H9 (cell line): ENCODE results near the gene PLEKHG7. TPM values are rescaled to one million over a fixed set of nuclear protein-coding genes. Genes with fewer than 3 reads are reported as not detected.

Source experiments
- DNase-seq: peaks from one replicate; pipeline ENCODE4 v3.0.0-alpha.2; 2017
- H2AFZ ChIP-seq: one replicate; pipeline ENCODE4 v1.6.1; 2013; ENCODE audit warnings: mild to moderate bottlenecking, low read length, control low read depth, moderate library complexity
- H2AK5ac ChIP-seq: 2 replicates; pipeline ENCODE4 v1.6.1; 2013; ENCODE audit warnings: low read length, control low read depth, mixed read lengths; ENCODE audit not compliant: insufficient read length
- H2BK120ac ChIP-seq: one replicate; pipeline ENCODE4 v1.6.1; 2013; ENCODE audit warnings: low read depth, mild to moderate bottlenecking, low read length, control low read depth, inconsistent platforms; ENCODE audit not compliant: poor library complexity, severe bottlenecking
- H2BK12ac ChIP-seq: 2 replicates; pipeline ENCODE4 v1.6.1; 2013; ENCODE audit warnings: low read length, control low read depth, mixed read lengths, low read depth; ENCODE audit not compliant: insufficient read length
- H2BK15ac ChIP-seq: 2 replicates; pipeline ENCODE4 v1.6.1; 2013; ENCODE audit warnings: low read depth, low read length, control low read depth
- H2BK20ac ChIP-seq: one replicate; pipeline ENCODE4 v1.6.1; 2013; ENCODE audit warnings: low read depth, mild to moderate bottlenecking, low read length, control low read depth, inconsistent platforms; ENCODE audit not compliant: poor library complexity, severe bottlenecking
- H2BK5ac ChIP-seq: 2 replicates; pipeline ENCODE4 v1.6.1; 2013; ENCODE audit warnings: low read length, control low read depth, mixed read lengths; ENCODE audit not compliant: insufficient read length
- H3K14ac ChIP-seq: 2 replicates; pipeline ENCODE4 v1.6.1; 2013; ENCODE audit warnings: low read length, control low read depth; ENCODE audit not compliant: insufficient read depth
- H3K18ac ChIP-seq: 2 replicates; pipeline ENCODE4 v1.6.1; 2013; ENCODE audit warnings: low read depth, mild to moderate bottlenecking, mixed read lengths, low read length, control low read depth; ENCODE audit not compliant: insufficient read length
- H3K23ac ChIP-seq: 2 replicates; pipeline ENCODE4 v1.6.1; 2013; ENCODE audit warnings: low read length, control low read depth, mixed read lengths, low read depth; ENCODE audit not compliant: insufficient read length
- H3K23me2 ChIP-seq: 2 replicates; pipeline ENCODE4 v1.6.1; 2013; ENCODE audit warnings: low read depth, mild to moderate bottlenecking, mixed read lengths, low read length, control low read depth; ENCODE audit not compliant: insufficient read length, poor library complexity, severe bottlenecking
- H3K27ac ChIP-seq: 2 replicates; pipeline ENCODE4 v1.5.1; 2013; ENCODE audit warnings: low read length, control low read depth, mixed read lengths, low read depth; ENCODE audit not compliant: insufficient read length
- H3K27me3 ChIP-seq: 2 replicates; pipeline ENCODE4 v1.6.1; 2013; ENCODE audit warnings: low read length, control low read depth, inconsistent platforms; ENCODE audit not compliant: insufficient read depth
- H3K4ac ChIP-seq: 2 replicates; pipeline ENCODE4 v1.6.1; 2013; ENCODE audit warnings: low read depth, mild to moderate bottlenecking, control low read depth, inconsistent platforms, low read length, moderate library complexity
- H3K4me1 ChIP-seq: 2 replicates; pipeline ENCODE4 v1.6.1; 2013; ENCODE audit warnings: low read length, control low read depth, inconsistent platforms; ENCODE audit not compliant: insufficient read depth
- H3K4me2 ChIP-seq: 2 replicates; pipeline ENCODE4 v1.6.1; 2013; ENCODE audit warnings: low read length, control low read depth, mixed read lengths; ENCODE audit not compliant: insufficient read length, insufficient read depth
- H3K56ac ChIP-seq: 2 replicates; pipeline ENCODE4 v1.6.1; 2013; ENCODE audit warnings: low read depth, mild to moderate bottlenecking, mixed read lengths, low read length, control low read depth; ENCODE audit not compliant: insufficient read length
- H3K79me1 ChIP-seq: 2 replicates; pipeline ENCODE4 v1.6.1; 2013; ENCODE audit warnings: low read depth, mild to moderate bottlenecking, moderate library complexity, low read length, control low read depth, inconsistent platforms; ENCODE audit not compliant: insufficient read depth, poor library complexity, severe bottlenecking
- H3K79me2 ChIP-seq: 2 replicates; pipeline ENCODE4 v1.6.1; 2013; ENCODE audit warnings: low read length, control low read depth, inconsistent platforms; ENCODE audit not compliant: insufficient read depth
- H3K9ac ChIP-seq: 2 replicates; pipeline ENCODE4 v1.6.1; 2013; ENCODE audit warnings: low read length, control low read depth, mixed read lengths; ENCODE audit not compliant: insufficient read length; ENCODE audit errors: extremely low read depth
- H3K9me3 ChIP-seq: one replicate; pipeline ENCODE4 v1.6.1; 2013; ENCODE audit warnings: low read depth, low read length, inconsistent platforms; ENCODE audit not compliant: control insufficient read depth
- H3T11ph ChIP-seq: one replicate; pipeline ENCODE4 v1.6.1; 2013; ENCODE audit warnings: mild to moderate bottlenecking, low read length, control low read depth, inconsistent platforms
- H4K20me1 ChIP-seq: one replicate; pipeline ENCODE4 v1.6.1; 2013; ENCODE audit not compliant: control insufficient read depth, insufficient read length, insufficient read depth
- H4K5ac ChIP-seq: 2 replicates; pipeline ENCODE4 v1.6.1; 2013; ENCODE audit warnings: low read depth, mild to moderate bottlenecking, mixed read lengths, low read length, control low read depth; ENCODE audit not compliant: insufficient read length
- H4K8ac ChIP-seq: replicated peaks from 2 replicates; pipeline ENCODE4 v1.6.1; 2013; ENCODE audit warnings: low read length, control low read depth, mixed read lengths, low read depth; ENCODE audit not compliant: insufficient read length
- H4K91ac ChIP-seq: 2 replicates; pipeline ENCODE4 v1.6.1; 2013; ENCODE audit warnings: low read depth, mild to moderate bottlenecking, moderate library complexity, mixed read lengths, low read length, control low read depth; ENCODE audit not compliant: insufficient read length
- H3K27ac Mint-ChIP-seq, 3 experiments: 2 replicates in 2 of 3; 3 replicates in 1 of 3; pipeline ENCODE4 v1.8.0; 2020 to 2021; ENCODE audit warnings: mixed read lengths in 3 of 3, mild to moderate bottlenecking in 1 of 3, moderate library complexity in 1 of 3
- H3K27me3 Mint-ChIP-seq: 2 replicates; pipeline ENCODE4 v1.8.0; 2021; ENCODE audit warnings: low read depth, mild to moderate bottlenecking, moderate library complexity, mixed read lengths
- H3K36me3 Mint-ChIP-seq, 3 experiments: 2 replicates in 2 of 3; 3 replicates in 1 of 3; pipeline ENCODE4 v1.8.0; 2020 to 2021; ENCODE audit warnings: low read depth in 3 of 3, mixed read lengths in 3 of 3; ENCODE audit not compliant: insufficient read depth in 1 of 3
- H3K4me1 Mint-ChIP-seq, 2 experiments: 2 replicates each; pipeline ENCODE4 v1.8.0; 2020; ENCODE audit warnings: mixed read lengths in 2 of 2
- H3K4me3 Mint-ChIP-seq, 2 experiments: 2 replicates in 1 of 2; 3 replicates in 1 of 2; pipeline ENCODE4 v1.8.0; 2020 to 2021; ENCODE audit warnings: mild to moderate bottlenecking in 2 of 2, mixed read lengths in 2 of 2, moderate library complexity in 1 of 2
- H3K9me3 Mint-ChIP-seq, 2 experiments: 2 replicates in 1 of 2; 3 replicates in 1 of 2; pipeline ENCODE4 v1.8.0; 2020; ENCODE audit warnings: mild to moderate bottlenecking in 2 of 2, mixed read lengths in 2 of 2, moderate library complexity in 1 of 2
- CTCF ChIP-seq: fragments of 200-600 bp; sonication (generic); conservative IDR thresholded peaks from 3 replicates; pipeline ENCODE4 v1.8.0; 2021; ENCODE audit warnings: antibody characterized with exemption, mild to moderate bottlenecking
- whole genome bisulfite sequencing: extraction: QIAGEN DNeasy Blood & Tissue Kit; methylation state at CpG from one replicate; pipeline ENCODE4 v1.1.7; 2013; ENCODE audit warnings: missing lambda C conversion rate, low lambda C conversion rate, mixed read lengths; ENCODE audit not compliant: insufficient read length; ENCODE audit errors: extremely low coverage; 5-methylcytosine and 5-hydroxymethylcytosine counted together
- total RNA-seq: library from RNA; stranded (reverse); gene quantifications from 2 replicates; pipeline ENCODE4 v1.2.1, GENCODE V29; 2021

Gene PLEKHG7
- total RNA-seq, 1 experiment from 2014 or later: not detected

GRCh38 chr12:92784356-92784755, 81.6 kb downstream of the PLEKHG7 start:
- no peaks in the 10 kb centered on the region for H3K27me3 ChIP-seq
- no peak overlapping the region for H3K23ac ChIP-seq
- no peak overlapping the region for H3K4ac ChIP-seq
- H2AK5ac ChIP-seq: no peak overlapping the region
- H2BK12ac ChIP-seq: no peak overlapping the region
- no CpG with 5 or more reads among the region's 1 CpG for WGBS
- H2BK20ac ChIP-seq: no peak overlapping the region
- H2BK120ac ChIP-seq: no peak overlapping the region
- no peak overlapping the region for H2AFZ ChIP-seq
- no peak overlapping the region for H3K56ac ChIP-seq
- no peaks in the 10 kb centered on the region for H4K20me1 ChIP-seq
- no peak for DNase-seq
- H3K9ac ChIP-seq: no peak overlapping the region
- no peaks in the 10 kb centered on the region for H3K23me2 ChIP-seq
- no peak overlapping the region for H3T11ph ChIP-seq
- no peak overlapping the region for H4K8ac ChIP-seq
- no peak for TF ChIP-seq CTCF
- H3K4me1 ChIP-seq: no peaks in the 10 kb centered on the region
- no peak overlapping the region for H4K5ac ChIP-seq
- no peak overlapping the region for H3K4me2 ChIP-seq
- no peaks in the 10 kb centered on the region for H3K79me2 ChIP-seq
- no peak overlapping the region for H3K27ac ChIP-seq
- no peak overlapping the region for H2BK15ac ChIP-seq
- H3K27ac Mint-ChIP-seq: no peak overlapping the region; a peak in 1 of 7 replicates
- no peaks in the 10 kb centered on the region for H3K9me3 Mint-ChIP-seq
- no peak overlapping the region for H3K4me3 Mint-ChIP-seq
- no peak overlapping the region for H3K14ac ChIP-seq
- no peaks in the 10 kb centered on the region for H3K9me3 ChIP-seq
- H3K4me1 Mint-ChIP-seq: peaks cover 8% of the 10 kb centered on the region in 2 experiments
- no peak overlapping the region for H3K18ac ChIP-seq
- no peaks in the 10 kb centered on the region for H3K27me3 Mint-ChIP-seq
- H4K91ac ChIP-seq: no peak overlapping the region
- no peak overlapping the region for H2BK5ac ChIP-seq
- peaks cover 0 to 2% (median 1%) of the 10 kb centered on the region in 3 experiments; a peak in 4 of 7 replicates for H3K36me3 Mint-ChIP-seq
- no peaks in the 10 kb centered on the region for H3K79me1 ChIP-seq
